Ishikawa (cell line): ENCODE results near the gene DAB2IP.

Experiments
- CEBPB ChIP-seq: IDR thresholded peaks from 2 replicates; pipeline ENCODE4 v1.6.1; 2012
- CREB1 ChIP-seq: IDR thresholded peaks from 2 replicates; pipeline ENCODE4 v1.6.1; 2012; ENCODE audit warnings: low read depth
- EGR1 ChIP-seq: IDR thresholded peaks from 2 replicates; pipeline ENCODE4 v1.6.1; 2012
- EP300 ChIP-seq: IDR thresholded peaks from 2 replicates; pipeline ENCODE4 v1.6.1; 2012; ENCODE audit warnings: borderline replicate concordance
- FOXM1 ChIP-seq: IDR thresholded peaks from 2 replicates; pipeline ENCODE4 v1.6.1; 2012; ENCODE audit warnings: low read depth, borderline replicate concordance
- MAX ChIP-seq: IDR thresholded peaks from 2 replicates; pipeline ENCODE4 v1.6.1; 2012
- NFIC ChIP-seq: IDR thresholded peaks from 2 replicates; pipeline ENCODE4 v1.6.1; 2012
- RAD21 ChIP-seq: IDR thresholded peaks from 2 replicates; pipeline ENCODE4 v1.6.1; 2012; ENCODE audit warnings: low read depth
- REST ChIP-seq: IDR thresholded peaks from 2 replicates; pipeline ENCODE4 v1.6.1; 2012; ENCODE audit warnings: low read depth, mild to moderate bottlenecking
- TAF1 ChIP-seq: IDR thresholded peaks from 2 replicates; pipeline ENCODE4 v1.6.1; 2012; ENCODE audit warnings: low read depth, mild to moderate bottlenecking
- TCF12 ChIP-seq: IDR thresholded peaks from 2 replicates; pipeline ENCODE4 v1.6.1; 2012; ENCODE audit warnings: low read depth
- TEAD4 ChIP-seq: IDR thresholded peaks from 2 replicates; pipeline ENCODE4 v1.6.1; 2012
- USF1 ChIP-seq: IDR thresholded peaks from 2 replicates; pipeline ENCODE4 v1.6.1; 2012
- YY1 ChIP-seq: IDR thresholded peaks from 2 replicates; pipeline ENCODE4 v1.6.1; 2012; ENCODE audit warnings: low read depth
- ZBTB7A ChIP-seq: IDR thresholded peaks from 2 replicates; pipeline ENCODE4 v1.6.1; 2012; ENCODE audit warnings: low read depth

The DAB2IP gene

GRCh38 chr9:121714873-121715272, 63.4 kb downstream of the DAB2IP start:
- no peak for TF ChIP-seq ZBTB7A
- TF ChIP-seq RAD21, result no peak
- no peak for TF ChIP-seq REST
- no peak for TF ChIP-seq CREB1
- no peak for TF ChIP-seq EGR1
- TF ChIP-seq TEAD4, result no peak
- no peak for TF ChIP-seq TCF12
- TF ChIP-seq YY1, result no peak

DNA sequence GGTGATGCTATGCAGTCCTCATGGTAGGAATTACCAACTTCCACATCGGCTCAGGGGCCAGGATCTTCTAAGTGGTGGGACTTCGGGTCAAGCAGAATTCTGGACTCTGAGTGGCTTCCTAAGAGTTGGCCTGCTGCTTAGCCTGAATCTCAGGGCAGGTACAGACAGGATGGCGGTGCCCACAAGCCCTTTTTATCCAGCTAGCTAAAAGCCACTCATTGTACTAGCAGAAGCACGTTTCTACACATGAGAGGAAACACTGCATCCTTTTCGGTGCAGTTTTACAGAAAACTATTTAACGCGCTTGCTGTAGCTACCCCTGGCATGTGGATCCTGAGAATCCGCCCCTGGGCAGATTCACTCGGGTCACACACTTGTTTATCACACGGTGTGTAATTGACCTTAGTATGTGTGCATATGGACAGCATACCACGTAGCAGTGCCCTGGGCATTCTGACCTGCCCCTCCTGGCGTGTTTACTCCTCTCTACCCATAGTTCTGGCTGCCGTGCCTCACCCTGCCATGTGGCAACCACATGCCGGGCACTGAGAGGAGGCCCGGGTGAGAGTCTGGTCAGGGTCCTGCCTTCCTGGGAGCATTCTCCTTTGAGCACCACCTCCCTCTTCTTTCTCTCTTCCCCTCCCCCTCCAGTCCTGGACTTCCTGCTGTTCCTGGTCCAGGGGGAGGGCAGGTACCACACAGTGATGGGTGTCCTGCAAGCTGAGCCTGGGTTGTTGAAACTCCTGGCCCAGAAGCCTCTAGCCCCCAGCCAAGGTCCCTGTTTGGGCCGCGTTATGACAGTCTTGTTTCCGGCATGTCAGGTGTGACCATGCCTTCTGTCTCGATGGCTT, 65.9 kb downstream of the DAB2IP start:
- no peak for TF ChIP-seq REST
- TF ChIP-seq CEBPB, result no peak
- TF ChIP-seq YY1, result no peak
- no peak for TF ChIP-seq CREB1
- no peak for TF ChIP-seq MAX
- TF ChIP-seq TAF1, result no peak
- no peak for TF ChIP-seq TEAD4
- no peak for TF ChIP-seq ZBTB7A
- no peak for TF ChIP-seq NFIC
- no peak for TF ChIP-seq EGR1

DNA sequence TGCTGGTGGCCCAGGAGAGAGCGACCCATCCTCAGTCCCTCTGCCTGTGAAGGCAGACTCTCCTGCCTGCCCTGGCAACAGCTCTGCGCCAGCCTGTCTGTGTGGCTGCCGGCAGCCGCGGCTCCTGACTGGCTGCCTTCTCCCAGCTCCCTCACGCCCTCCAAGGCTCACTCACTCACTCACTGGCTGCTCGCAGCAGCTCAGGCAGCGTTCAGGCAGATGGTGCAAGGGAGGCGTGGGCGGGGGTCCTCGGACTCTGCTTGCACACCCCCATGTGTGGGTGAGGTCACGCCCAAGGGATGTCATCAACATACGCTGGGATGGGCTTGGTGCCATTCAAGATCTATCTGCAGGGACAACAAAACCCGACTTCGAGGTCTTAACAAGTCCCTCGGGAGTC, 66.7 kb downstream of the DAB2IP start:
- TF ChIP-seq EGR1 (no peak), TEAD4 (no peak), REST (no peak), FOXM1 (no peak), EP300 (no peak), TAF1 (no peak)

DNA sequence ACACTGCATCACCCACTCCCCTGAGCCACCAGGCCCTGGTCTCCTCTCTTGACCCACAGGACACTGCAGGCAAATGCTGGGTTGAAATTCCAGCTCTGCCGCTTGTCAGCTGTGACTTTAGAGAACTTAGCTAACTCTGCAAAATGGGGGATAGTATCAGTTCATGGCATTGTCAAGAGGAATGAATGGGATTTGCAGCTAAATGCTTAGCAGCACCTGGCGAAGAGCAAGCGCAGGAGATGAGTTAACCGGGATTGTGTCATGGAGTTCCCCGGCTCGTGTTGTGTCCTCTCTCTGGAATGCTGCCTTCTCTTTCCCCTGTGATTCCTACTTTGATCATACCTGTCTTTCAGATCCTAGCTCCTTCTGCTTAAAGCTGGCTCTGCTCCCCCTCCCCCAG, 67.1 kb downstream of the DAB2IP start:
- TF ChIP-seq EP300, result no peak
- TF ChIP-seq EGR1, result no peak
- no peak for TF ChIP-seq YY1
- no peak for TF ChIP-seq NFIC
- TF ChIP-seq TCF12, result no peak

- peak; percentile 39 for TF ChIP-seq RAD21
- 0 out of 2 replicates have a peak, but pooled peaks have one; percentile 3 for TF ChIP-seq NFIC
- no peak for TF ChIP-seq EP300
Observed at GRCh38 chr9:121720311-121721057, 69.0 kb downstream of the DAB2IP start.

DNA sequence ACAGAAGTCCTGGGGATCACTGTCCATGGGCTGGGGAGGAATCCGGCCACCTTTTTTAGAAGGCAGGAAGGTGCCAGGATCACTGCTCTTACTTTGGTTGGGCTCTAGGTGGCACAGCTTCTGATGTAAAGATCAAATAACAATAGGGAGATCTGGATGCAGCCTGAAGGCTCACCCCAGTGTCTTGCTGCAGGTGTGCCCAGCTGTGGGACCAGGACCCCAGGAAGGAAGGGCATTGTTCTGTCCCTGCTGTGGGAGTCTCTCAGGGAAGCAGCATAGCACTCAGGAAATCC, 69.6 kb downstream of the DAB2IP start:
- TF ChIP-seq RAD21 (peak; percentile 37; the same call in 1 of the 2 replicates), EP300 (no peak), TCF12 (no peak)

DNA sequence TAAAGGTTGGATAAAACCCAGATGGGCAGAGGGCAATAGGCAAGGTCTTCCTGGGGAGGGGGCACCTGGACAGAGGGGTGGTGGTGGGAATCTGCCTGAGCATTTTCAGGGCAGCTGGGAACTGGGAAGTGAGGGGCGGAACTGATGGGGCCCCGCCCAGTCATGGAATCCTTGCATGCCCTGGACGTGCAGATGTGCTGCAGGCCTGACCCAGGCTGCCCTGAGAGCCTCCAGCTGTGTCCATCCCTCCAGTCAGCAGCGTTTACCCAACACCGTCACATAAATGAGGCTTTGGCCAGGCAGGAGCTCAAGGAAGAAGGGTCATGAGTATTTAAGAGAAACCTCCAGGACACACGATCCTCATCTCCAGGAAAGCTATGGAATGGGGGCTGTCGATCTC, 70.3 kb downstream of the DAB2IP start:
- TF ChIP-seq FOXM1 (no peak), TCF12 (no peak), NFIC (no peak), TEAD4 (no peak), USF1 (no peak), EP300 (no peak), CEBPB (no peak), EGR1 (no peak), RAD21 (no peak), ZBTB7A (no peak), CREB1 (no peak)
